Endometrium (tissue), 2 donors: ENCODE results near the gene ADM.

Experiments
- FAIRE-seq: peaks from 2 replicates; lab custom pipeline; 2012; peaks lifted over from hg19 to GRCh38; lab: Jason Lieb, UNC
- donor health status: control.
- donor health status: control.

The ADM gene

DNA sequence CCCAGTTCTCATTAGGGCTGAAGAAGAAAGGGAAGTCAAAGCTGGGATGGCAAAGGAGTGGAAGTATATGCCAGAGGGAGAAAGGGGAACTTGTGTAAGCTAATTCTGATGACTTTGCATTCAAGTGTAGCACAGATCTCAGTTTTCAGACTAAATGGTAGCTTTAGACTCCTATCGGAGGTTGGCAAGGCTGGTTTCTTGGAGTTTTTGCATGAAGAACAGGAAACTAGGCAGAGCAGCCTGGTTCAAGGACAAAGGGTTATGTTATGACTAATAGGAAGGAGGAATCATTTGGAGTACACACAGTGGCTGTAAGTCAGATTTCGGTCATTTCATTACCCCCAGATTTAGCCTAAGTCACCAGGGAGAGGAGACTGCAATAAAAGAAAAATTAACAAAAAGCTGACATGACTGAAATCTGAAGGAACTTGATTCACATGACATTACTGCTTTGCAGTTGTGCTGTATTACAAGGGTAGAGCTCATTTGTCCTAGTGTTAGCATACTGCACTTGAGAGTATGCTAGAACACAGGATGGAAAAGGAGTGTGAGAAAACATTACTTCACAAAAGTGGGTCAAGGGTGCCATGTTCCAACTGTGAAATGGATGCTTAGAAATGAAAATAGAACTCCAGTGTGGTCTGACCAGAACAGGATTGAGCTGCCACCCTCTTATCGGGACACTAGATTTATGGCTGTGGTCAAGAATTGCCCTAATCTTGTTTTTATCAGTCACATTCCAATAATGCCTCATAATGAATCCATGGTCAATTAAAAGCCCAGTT lies 23.6 kb downstream of the ADM start:
- FAIRE-seq, result no peak

DNA sequence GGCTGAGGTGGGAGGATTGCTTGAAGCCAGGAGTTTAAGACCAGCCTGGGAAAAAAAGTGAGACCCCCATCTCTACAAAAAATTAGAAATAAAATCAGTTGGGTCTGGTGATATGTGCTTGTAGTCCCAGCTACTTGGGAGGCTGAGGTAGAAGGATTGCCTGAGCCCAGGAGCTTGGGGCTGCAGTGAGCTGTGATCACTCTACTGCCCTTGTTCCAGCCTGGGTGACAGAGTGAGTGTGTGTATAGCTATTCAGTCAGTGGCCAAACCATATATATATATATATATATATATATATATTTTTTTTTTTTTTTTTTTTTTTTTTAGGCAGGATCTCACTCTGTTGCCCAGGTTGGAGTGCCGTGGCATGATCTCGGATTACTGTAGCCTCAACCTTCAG lies 24.5 kb downstream of the ADM start:
- no peak for FAIRE-seq

DNA sequence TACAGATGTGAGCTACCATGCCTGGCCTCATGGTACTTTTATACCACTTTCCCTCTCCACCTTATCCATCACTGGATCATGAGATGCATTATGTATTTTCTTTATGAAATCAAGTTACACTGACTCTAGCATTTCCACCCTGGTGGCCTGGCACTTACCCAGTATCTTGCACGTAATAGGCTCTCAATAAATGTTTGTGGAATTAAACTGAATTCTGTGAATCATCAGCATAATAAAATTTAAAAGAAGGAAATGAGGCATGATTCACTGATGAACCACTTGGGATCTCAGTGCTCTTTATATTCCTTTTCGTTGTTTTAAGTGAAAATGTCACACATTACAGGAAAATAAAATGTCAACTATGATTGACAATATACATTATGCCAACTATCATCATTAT lies 25.1 kb downstream of the ADM start:
- FAIRE-seq, result peak; percentile 65

DNA sequence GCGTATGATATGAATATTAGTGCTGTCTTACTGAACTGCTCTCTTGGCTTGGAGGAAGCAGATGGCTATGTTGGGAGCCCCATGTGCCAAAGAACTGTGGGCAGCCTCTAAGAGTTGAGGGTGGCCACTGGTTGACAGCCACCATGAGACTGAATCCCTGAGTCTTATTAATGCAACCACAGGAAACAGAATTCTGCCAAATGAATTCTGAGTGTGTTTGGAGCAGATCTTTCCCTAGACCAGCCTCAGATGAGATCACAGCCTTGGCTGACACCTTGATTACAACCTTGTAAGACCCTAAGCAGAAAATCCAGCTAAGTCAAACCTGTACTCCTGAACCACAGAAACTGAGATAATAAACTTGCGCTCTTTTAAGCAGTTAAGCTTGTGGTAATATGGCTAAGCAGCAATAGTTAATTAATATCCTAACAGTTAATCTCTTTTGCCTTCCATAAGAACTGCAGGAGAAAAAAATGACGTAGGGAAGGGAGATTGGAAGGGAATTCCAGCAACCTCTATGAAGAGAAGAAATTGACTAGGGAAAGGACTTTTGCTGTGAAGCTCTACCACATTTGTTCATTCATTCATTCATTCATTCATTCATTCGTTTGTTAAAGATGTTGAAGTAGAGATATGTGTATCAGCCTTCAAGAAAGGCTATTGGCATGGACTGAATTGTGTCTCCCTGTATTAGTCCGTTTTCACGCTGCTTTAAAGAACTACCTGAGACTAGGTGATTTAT lies 26.8 kb downstream of the ADM start:
- no peak for FAIRE-seq

DNA sequence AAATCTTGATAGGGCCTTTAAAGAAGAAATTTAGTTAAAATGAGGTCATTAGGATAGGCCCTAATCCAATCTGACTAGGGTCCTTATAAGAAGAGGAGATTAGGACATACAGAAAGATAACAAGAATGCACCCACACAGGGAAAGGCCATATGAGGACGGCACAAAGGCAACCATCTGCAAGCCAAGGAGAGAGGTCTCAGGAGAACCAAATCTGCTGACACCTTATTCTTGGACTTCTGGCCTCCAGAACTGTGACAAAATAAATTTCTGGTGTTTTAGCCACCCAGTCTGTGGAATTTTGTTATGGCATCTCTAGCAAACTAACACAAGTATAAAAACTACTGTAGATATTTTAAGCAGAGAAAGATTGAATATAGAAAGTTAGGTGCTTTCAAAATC lies 28.6 kb downstream of the ADM start:
- no peak for FAIRE-seq

GRCh38 chr11:10338287-10338686 lies 33.4 kb downstream of the ADM start:
- FAIRE-seq, result no peak

- FAIRE-seq, result no peak
Measured at GRCh38 chr11:10348650-10349280, 43.9 kb downstream of the ADM start.

DNA sequence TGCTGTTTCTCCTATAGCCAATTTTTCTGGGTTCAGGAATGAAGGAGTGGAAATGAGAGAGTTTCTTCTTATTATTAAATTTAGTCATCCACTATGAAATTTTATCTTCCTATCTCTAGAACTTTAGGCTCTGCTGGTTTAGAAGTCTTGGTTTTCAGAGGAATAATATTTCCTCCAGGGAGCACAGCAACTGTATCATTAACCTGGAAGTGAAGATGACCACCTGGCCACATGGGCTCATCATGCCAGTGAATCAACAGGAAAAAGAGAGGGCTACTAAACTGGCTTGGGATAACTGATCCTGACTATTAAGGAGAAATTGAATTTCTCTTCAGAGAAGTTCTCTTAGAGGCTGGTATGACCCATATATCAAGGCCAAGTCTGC lies 44.4 kb downstream of the ADM start:
- no peak for FAIRE-seq

DNA sequence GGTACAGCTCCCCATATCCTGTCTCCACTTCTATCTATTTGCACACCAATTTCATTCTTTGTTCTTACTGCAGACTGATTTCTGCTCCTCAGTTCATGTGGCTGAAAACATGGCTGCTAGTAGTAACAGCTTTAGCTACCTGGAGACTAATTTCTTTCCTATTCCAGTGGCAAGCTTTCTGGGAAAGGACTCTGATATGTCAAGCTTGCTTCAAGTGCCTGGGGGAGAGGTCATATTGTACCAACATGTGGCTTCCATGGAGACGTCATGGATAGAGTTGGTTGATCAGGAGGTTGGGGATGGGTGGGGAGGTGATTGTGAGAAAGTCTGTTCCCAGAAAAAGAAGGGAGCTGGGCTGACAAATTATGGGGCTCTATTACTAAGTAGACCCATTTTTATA lies 44.9 kb downstream of the ADM start:
- FAIRE-seq, result no peak

DNA sequence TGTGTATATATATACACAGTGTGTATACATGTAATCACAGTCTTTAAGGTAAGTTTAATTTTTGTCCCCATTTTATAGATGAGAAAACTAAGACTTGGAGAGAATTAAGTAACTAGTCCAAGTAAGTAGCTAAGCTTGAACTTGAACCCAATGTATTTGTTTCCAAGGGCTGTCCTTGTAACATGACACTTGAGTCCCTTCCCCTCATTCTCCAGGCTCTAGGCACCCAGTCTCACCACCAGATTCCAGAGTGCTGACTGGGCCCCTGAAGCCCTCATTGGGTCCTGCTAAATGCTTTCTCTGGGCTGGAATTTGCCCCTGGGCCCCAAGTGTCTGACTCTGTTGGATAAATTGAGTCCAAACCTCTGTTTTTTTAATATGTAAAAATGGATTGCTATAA lies 45.5 kb downstream of the ADM start:
- FAIRE-seq, result no peak

- no peak for FAIRE-seq
Measured at GRCh38 chr11:10351435-10351764, 46.5 kb downstream of the ADM start.

- no peak for FAIRE-seq
Measured at GRCh38 chr11:10351765-10352641, 47.1 kb downstream of the ADM start.

GRCh38 chr11:10352921-10353550 lies 48.2 kb downstream of the ADM start:
- FAIRE-seq, result no peak

DNA sequence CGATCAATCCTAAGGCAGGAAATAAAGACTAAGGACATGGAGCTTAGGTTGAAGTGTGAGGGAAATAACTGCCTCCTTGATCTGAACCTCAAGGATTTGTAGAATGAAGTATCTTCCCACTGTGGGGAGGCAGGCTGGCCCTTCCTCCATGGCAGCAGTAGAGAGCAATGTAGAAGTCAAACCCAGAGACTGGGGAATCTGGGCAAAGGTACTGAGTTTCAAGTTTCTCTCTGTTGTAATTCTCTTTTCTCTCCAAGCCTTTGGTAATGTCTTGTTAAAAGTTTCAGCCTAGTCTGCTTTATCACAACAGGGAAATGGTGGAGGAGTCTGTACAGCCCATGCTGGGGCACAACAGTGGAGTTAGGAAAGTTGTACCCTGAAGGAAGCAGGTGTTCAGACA lies 49.5 kb downstream of the ADM start:
- no peak for FAIRE-seq

DNA sequence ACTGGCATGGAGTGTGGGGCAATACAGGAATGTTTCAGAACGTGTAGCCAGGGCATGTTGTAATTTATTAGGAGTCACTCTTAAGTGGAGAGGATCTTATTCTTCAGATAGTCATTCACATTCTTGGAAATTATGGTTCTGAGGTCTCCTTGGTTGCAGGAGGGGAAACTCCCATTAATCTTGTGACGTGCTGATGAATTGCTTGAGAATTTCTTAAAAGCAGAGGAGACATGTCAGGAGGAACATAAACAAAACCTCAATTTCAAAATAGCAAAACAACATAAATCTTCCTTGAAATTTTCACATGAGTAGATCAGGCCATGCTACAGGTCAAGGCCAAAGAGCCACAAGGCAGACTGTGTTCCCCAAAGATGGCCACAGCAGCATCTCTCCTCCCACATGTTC lies 50.4 kb downstream of the ADM start:
- FAIRE-seq, result no peak

GRCh38 chr11:10356161-10356560 lies 51.3 kb downstream of the ADM start:
- FAIRE-seq, result no peak
